IMR-90 (cell line): Measurements from ENCODE around the gene IL23R. TPM values are rescaled to one million over a fixed set of nuclear protein-coding genes. Genes with fewer than 3 reads are reported as not detected.

Experiments used
- ATAC-seq: fragments of 200-7000 bp; cut with Tn5 transposase; 2 replicates; pipeline ENCODE4 v1.9.1; 2020; ENCODE audit warnings: low read depth, mild to moderate bottlenecking, moderate library complexity
- BruUV-seq: library from RNA; stranded (reverse); fragments of 400-500 nt; replicated peaks from 2 replicates; lab custom pipeline; 2021; lab: Mats Ljungman, UMichigan
- CTCF ChIA-PET: fragments of 300-600 bp; formaldehyde crosslinking; extraction: SDS; loops from one replicate; lab custom pipeline; 2021; ENCODE audit warnings: antibody characterized with exemption; lab: Yijun Ruan, JAX
- POLR2A ChIA-PET: fragments of 300-600 bp; sonication (Branson Sonifier 250); formaldehyde crosslinking; loops from one replicate; lab custom pipeline; 2022; ENCODE audit warnings: antibody characterized with exemption; ENCODE audit not compliant: unreplicated experiment; lab: Charles Lee
- DNase-seq: peaks from one replicate; pipeline ENCODE4 v3.0.0; 2013
- H2AFZ ChIP-seq: replicated peaks from 2 replicates; pipeline ENCODE3; 2013; ENCODE audit warnings: low read length, mild to moderate bottlenecking; ENCODE audit not compliant: poor library complexity
- H2AK5ac ChIP-seq: 2 replicates; pipeline ENCODE4 v1.6.1; 2013; ENCODE audit warnings: low read depth, low read length, inconsistent platforms
- H2AK9ac ChIP-seq: replicated peaks from 2 replicates; pipeline ENCODE3; 2013; ENCODE audit warnings: mild to moderate bottlenecking, low read depth, low read length, moderate library complexity; ENCODE audit not compliant: poor library complexity
- H2BK120ac ChIP-seq: 2 replicates; pipeline ENCODE4 v1.6.1; 2013; ENCODE audit warnings: low read depth, low read length, inconsistent platforms
- H2BK15ac ChIP-seq: 3 replicates; pipeline ENCODE4 v1.6.1; 2013; ENCODE audit warnings: low read depth, low read length, inconsistent platforms
- H2BK20ac ChIP-seq: 2 replicates; pipeline ENCODE4 v1.6.1; 2013; ENCODE audit warnings: low read depth, mild to moderate bottlenecking, inconsistent platforms, low read length, moderate library complexity
- H2BK5ac ChIP-seq: 2 replicates; pipeline ENCODE4 v1.6.1; 2013; ENCODE audit warnings: mild to moderate bottlenecking, low read depth, low read length, inconsistent platforms; ENCODE audit not compliant: poor library complexity, severe bottlenecking
- H3K14ac ChIP-seq: replicated peaks from 2 replicates; pipeline ENCODE4 v1.6.1; 2013; ENCODE audit warnings: low read depth, low read length, inconsistent platforms
- H3K18ac ChIP-seq: 2 replicates; pipeline ENCODE4 v1.6.1; 2013; ENCODE audit warnings: low read depth, low read length, control low read depth
- H3K23ac ChIP-seq: 2 replicates; pipeline ENCODE4 v1.6.1; 2013; ENCODE audit warnings: low read depth, low read length, inconsistent platforms
- H3K27ac ChIP-seq: 2 replicates; pipeline ENCODE4 v1.5.1; 2013; ENCODE audit warnings: mild to moderate bottlenecking, control low read depth, low read length; ENCODE audit not compliant: insufficient read depth
- H3K27me3 ChIP-seq: 2 replicates; pipeline ENCODE4 v1.6.1; 2013; ENCODE audit warnings: low read length; ENCODE audit not compliant: control insufficient read depth, insufficient read depth
- H3K36me3 ChIP-seq: 2 replicates; pipeline ENCODE4 v1.6.1; 2013; ENCODE audit warnings: low read length, mixed read lengths; ENCODE audit not compliant: control insufficient read depth, insufficient read depth
- H3K4ac ChIP-seq: 2 replicates; pipeline ENCODE4 v1.6.1; 2013; ENCODE audit warnings: low read depth, low read length, inconsistent platforms
- H3K4me1 ChIP-seq: 2 replicates; pipeline ENCODE4 v1.6.1; 2013; ENCODE audit warnings: low read length, mixed read lengths; ENCODE audit not compliant: control insufficient read depth, insufficient read depth
- H3K4me2 ChIP-seq: 2 replicates; pipeline ENCODE4 v1.6.1; 2013; ENCODE audit warnings: low read depth, mild to moderate bottlenecking, control low read depth, low read length, moderate library complexity
- H3K4me3 ChIP-seq: 2 replicates; pipeline ENCODE4 v1.5.1; 2013; ENCODE audit warnings: low read depth, mild to moderate bottlenecking, control low read depth, low read length, moderate library complexity; ENCODE audit not compliant: insufficient read depth
- H3K56ac ChIP-seq: 2 replicates; pipeline ENCODE4 v1.6.1; 2013; ENCODE audit warnings: low read length, inconsistent platforms; ENCODE audit not compliant: insufficient read depth; ENCODE audit errors: extremely low read depth
- H3K79me1 ChIP-seq, 2 experiments: 2 replicates each; pipeline ENCODE4 v1.6.1; 2013; ENCODE audit warnings: low read length in 2 of 2, inconsistent platforms in 1 of 2, low read depth in 1 of 2
- H3K9ac ChIP-seq: 2 replicates; pipeline ENCODE4 v1.6.1; 2013; ENCODE audit warnings: low read depth, low read length, control low read depth
- H3K9me1 ChIP-seq: 2 replicates; pipeline ENCODE4 v1.6.1; 2013; ENCODE audit warnings: low read length, inconsistent platforms; ENCODE audit not compliant: insufficient read depth
- H3K9me3 ChIP-seq: 2 replicates; pipeline ENCODE4 v1.6.1; 2013; ENCODE audit warnings: low read length; ENCODE audit not compliant: control insufficient read depth, insufficient read depth
- H4K20me1 ChIP-seq: 2 replicates; pipeline ENCODE4 v1.6.1; 2013; ENCODE audit warnings: low read length, inconsistent platforms; ENCODE audit not compliant: insufficient read depth
- H4K5ac ChIP-seq: 2 replicates; pipeline ENCODE4 v1.6.1; 2013; ENCODE audit warnings: mild to moderate bottlenecking, low read depth, low read length, control low read depth
- H4K8ac ChIP-seq, 2 experiments: 2 replicates each; pipeline ENCODE4 v1.6.1; 2013; ENCODE audit warnings: low read depth in 2 of 2, low read length in 2 of 2, control low read depth in 1 of 2, inconsistent platforms in 1 of 2
- H4K91ac ChIP-seq: 2 replicates; pipeline ENCODE4 v1.6.1; 2013; ENCODE audit warnings: low read depth, low read length, inconsistent platforms; ENCODE audit not compliant: insufficient read depth
- MAFK ChIP-seq: IDR thresholded peaks from 2 replicates; pipeline ENCODE4 v1.6.1; 2012; ENCODE audit warnings: low read depth, low read length, improper control_type of control experiment
- WGBS, 2 experiments: methylation state at CpG; one replicate each; pipeline versions ENCODE4 v1.1.5 to v1.1.7; 2013; ENCODE audit warnings: missing lambda C conversion rate in 2 of 2; ENCODE audit not compliant: insufficient read length in 1 of 2; ENCODE audit errors: extremely low coverage in 2 of 2; 5-methylcytosine and 5-hydroxymethylcytosine counted together
- dilution Hi-C: fragments of 300-500 bp; cut with HindIII; formaldehyde crosslinking; loops from one replicate; pipeline ENCODE4 v1.14.3; 2018; ENCODE audit warnings: low sequenced_read_pairs; ENCODE audit not compliant: unreplicated experiment
- in situ Hi-C: fragments of 300-500 bp; cut with MboI; formaldehyde crosslinking; loops from 3 replicates; pipeline ENCODE4 v1.14.3; 2019; ENCODE audit warnings: low sequenced_read_pairs, inconsistent platforms, mixed read lengths
- intact Hi-C: fragments of 100-400 bp; cut with micrococcal nuclease; formaldehyde crosslinking; loops from 2 replicates; pipeline ENCODE4 v1.10.0; 2022
- polyA plus RNA-seq, 3 experiments: library from polyadenylated mRNA; depleted of rRNA; stranded (reverse); fragments of >200 nt; gene quantifications; 2 replicates each; pipeline ENCODE4 v1.2.3, GENCODE V29; 2012; ENCODE audit warnings: low replicate concordance in 1 of 3
- total RNA-seq: library from RNA; depleted of rRNA; stranded (reverse); fragments of >200 nt; gene quantifications from 2 replicates; pipeline ENCODE4 v1.2.3, GENCODE V29; 2012

Gene IL23R
- total and polyA plus RNA-seq, 2 of the 4 experiments (the other 2 are of a cell fraction): not detected

DNA sequence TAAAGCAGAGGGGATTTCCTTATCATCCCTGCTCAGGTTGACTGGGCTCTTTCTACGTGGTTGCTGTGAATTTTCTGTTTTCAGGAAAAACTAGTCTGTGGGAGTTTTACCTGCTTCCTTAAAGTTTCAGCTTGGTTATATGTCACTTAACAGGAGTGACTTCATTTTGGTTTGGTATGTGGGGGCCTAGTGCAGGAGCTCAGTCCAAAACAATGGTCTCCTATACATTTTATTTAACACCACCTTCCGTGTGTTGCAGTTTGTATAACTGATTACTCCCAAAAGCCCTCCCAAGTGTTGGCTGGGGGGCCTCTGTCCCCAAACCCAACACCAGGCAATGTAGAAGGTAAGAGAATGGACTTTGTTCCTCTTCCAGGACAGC is 5.3 kb downstream of the IL23R start:
- no peak overlapping the region for H2AK5ac ChIP-seq
- H2AFZ ChIP-seq: no peak overlapping the region
- no peaks in the 10 kb centered on the region for H3K36me3 ChIP-seq
- no peak overlapping the region for H3K4me2 ChIP-seq
- intact Hi-C loops (no loop called here), in situ Hi-C loops (no loop called here), dilution Hi-C loops (no loop called here)
- no peak overlapping the region for H3K4me3 ChIP-seq
- no peaks in the 10 kb centered on the region for H3K79me1 ChIP-seq
- no peak overlapping the region for H2BK5ac ChIP-seq
- no peak overlapping the region for H3K14ac ChIP-seq
- DNase-seq (no peak), ATAC-seq (no peak)
- H3K9ac ChIP-seq: no peak overlapping the region
- no peak overlapping the region for H4K5ac ChIP-seq
- WGBS, 2 experiments: no CpG with 5 or more reads among the region's 2 CpGs
- peaks cover 8% of the 10 kb centered on the region; the same call in 1 of the 2 replicates for H3K27me3 ChIP-seq
- H3K9me1 ChIP-seq: no peaks in the 10 kb centered on the region
- no TSS peak for BruUV-seq
- H4K8ac ChIP-seq: no peak overlapping the region
- H3K4me1 ChIP-seq: no peaks in the 10 kb centered on the region
- no peak overlapping the region for H3K4ac ChIP-seq
- no peak overlapping the region for H4K91ac ChIP-seq
- H4K20me1 ChIP-seq: no peaks in the 10 kb centered on the region
- no peak for TF ChIP-seq MAFK
- ChIA-PET CTCF (no interaction called here), POLR2A (no interaction called here)
- H3K23ac ChIP-seq: no peak overlapping the region
- no peak overlapping the region for H2BK15ac ChIP-seq
- no peak overlapping the region for H3K27ac ChIP-seq
- no peak overlapping the region for H3K18ac ChIP-seq
- H3K9me3 ChIP-seq: no peaks in the 10 kb centered on the region
- no peak overlapping the region for H3K56ac ChIP-seq
- H2AK9ac ChIP-seq: no peak overlapping the region
- no peak overlapping the region for H2BK120ac ChIP-seq
- H2BK20ac ChIP-seq: no peak overlapping the region
